ENCODE measurements around the gene PLCG2. TPM values are rescaled to one million over a fixed set of nuclear protein-coding genes. Genes with fewer than 3 reads are reported as not detected.
"Not testable (repeated sequence)": the region's sequence is repeated elsewhere in the genome, so short reads cannot be mapped to it uniquely, and the experiment has no call there.

Gene PLCG2
- total RNA-seq, 1 experiment from 2014 or later: 3.9 TPM

DNA sequence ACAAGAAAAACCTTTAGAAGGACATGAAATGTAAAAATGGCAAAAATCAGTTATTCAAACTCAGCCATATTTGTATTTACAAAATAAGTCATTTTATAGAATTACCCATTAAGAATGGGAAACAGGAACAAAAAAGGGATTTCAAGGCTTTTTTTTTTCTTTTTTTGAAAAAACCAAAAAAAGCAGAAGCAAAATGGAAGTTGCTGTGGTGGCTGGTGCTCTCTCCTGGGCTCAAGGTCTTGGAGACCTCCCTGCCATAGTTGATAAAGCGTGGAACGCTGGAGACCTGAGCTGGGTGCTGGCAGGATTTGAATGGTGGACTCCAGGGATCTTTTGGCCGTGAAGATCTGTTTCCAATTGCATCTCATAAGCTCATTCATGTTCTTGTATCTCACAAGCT, 3.1 kb downstream of the PLCG2 start:
- in situ Hi-C loops (cut with HindIII; ENCODE audit: low pct_unique_long_range_greater_than_20kb, low sequenced_read_pairs): no loop called here
- DNase-seq (ENCODE audit: low read depth): no peak

DNA sequence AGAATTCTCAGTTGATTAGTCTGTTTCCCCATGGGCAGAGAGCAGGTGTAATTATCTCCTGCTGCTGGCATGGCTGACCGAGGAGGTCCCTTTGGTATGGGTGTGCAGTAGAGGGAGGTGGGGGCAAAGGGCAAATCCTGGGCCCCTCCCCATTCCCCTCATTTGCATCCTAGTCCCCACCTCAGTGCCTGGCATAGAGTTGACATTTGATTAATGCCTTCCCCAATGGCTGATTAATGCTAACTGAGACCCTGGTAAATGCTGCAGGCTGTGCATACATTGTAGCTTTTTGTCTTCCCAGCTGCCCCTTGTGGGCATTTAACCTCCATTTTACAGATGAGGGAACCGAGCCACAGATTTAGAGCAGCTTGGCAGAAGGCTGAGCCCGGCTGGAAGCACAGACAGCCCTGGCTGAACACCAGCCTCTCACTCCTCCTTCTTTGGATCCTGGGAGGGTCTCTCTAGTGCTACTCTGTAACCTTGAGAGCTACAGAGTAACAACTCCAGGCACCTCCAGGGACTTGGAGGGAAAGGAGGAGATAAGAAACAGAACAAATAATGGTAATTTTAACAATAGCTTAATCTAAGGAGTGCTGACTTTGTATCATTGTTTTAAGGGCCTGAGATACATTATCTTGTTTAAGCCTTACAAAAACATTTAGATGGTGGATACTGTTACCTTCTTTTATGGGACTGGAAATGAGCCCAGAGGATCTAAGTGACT, 5.1 kb downstream of the PLCG2 start:
- in situ Hi-C loops (cut with HindIII; ENCODE audit: low pct_unique_long_range_greater_than_20kb, low sequenced_read_pairs): no loop called here
- no peak for DNase-seq (ENCODE audit: low read depth)

DNA sequence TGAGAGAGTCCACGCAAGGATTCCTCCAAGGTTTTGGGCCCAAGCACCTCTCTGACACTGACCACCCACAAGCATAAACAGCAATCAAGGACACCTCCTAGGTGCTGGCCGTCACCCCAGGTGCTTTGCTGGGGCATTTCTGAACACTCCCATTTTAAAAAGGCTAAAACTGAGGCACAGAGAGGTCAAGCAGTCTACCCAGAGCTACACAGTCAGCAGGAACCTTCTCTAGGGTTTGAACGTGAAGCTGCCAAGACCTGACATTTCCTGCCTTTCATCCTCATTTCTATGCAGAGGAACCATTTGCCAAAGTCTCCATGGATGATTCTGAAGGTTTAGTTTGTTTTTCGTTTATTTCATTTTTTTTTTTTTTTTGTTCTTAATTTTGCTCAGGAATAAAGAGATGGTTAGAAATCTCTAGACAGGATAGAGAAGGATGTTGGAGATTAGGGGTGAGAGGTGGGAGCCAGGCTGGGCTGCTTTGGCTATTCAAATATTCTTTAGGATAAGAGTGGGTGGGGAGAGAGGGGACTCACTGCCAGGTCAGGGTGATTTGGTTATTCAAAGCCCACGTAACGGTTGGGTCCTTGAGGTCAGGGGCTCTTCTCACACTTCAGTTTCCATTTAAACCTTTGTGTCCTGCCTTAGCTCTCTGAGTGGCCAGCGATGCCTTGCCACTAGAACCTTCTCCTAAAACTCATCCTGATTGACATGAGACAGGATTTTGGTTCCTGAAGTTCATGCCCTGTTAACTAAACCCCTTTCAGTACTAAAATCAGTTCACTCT, 6.2 kb downstream of the PLCG2 start:
- DNase-seq (ENCODE audit: low read depth): no peak
- in situ Hi-C loops (cut with HindIII; ENCODE audit: low pct_unique_long_range_greater_than_20kb, low sequenced_read_pairs): no loop called here

DNA sequence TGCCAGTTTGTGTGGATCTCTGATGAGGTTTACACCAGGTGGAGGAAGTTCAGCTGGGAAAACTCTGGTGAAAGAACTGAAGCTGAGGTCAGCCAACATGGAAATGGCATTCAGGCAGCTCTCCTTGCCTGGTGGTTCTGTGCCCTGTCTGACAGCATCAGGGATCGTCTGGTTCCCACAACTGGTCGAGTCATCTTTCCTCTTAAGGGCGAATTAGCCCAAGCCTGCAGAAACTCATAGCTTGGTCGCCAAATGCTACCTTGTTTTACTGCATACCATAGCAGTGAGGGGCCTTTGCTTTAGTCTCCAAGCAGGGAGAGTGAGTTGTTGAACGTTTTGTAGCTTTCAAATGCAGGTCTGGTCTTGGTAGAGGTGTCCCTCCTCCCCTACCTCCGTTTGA, 7.2 kb downstream of the PLCG2 start:
- in situ Hi-C loops (cut with HindIII; ENCODE audit: low pct_unique_long_range_greater_than_20kb, low sequenced_read_pairs): no loop called here
- peak; percentile 32 for DNase-seq (ENCODE audit: low read depth)

DNA sequence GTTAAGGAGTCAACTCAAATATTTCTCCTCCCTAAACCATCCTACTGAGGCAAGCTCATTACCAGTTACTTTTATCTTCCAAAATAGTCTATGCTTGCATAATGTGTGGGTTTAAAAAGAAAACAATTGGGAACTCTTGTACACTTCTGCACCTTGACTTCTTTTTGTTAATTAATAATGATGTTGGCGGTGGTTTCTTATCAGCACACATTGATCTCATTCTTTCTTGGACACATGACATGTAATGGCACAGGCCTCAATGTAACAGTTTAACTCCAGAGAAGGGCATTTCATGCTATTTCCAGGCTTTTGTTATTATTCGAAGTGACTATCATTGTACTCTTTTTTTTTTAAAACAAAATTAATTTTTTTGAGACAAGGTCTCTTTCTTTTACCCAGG, 7.8 kb downstream of the PLCG2 start:
- in situ Hi-C loops (cut with HindIII; ENCODE audit: low pct_unique_long_range_greater_than_20kb, low sequenced_read_pairs): no loop called here
- DNase-seq (ENCODE audit: low read depth): peak; percentile 47

DNA sequence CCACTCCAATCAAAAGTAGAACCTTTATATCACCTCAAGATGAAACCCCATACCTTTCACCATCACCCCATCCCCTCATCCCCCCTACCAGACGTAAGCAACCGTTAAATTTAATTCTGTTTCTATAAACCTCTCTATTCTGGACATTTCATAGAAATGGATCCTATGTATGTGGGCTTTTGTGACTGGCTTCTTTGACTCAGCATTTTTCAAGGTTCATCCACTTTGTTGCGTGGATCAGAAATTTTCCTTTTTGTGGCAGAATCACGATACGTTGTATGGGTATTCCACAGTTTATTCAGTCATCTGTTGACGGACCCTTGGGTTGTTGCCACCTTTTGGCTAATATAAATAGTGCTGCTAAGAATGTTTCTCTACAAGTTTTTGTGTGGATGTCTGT, 8.6 kb downstream of the PLCG2 start:
- DNase-seq (ENCODE audit: low read depth): no peak
- in situ Hi-C loops (cut with HindIII; ENCODE audit: low pct_unique_long_range_greater_than_20kb, low sequenced_read_pairs): no loop called here

DNA sequence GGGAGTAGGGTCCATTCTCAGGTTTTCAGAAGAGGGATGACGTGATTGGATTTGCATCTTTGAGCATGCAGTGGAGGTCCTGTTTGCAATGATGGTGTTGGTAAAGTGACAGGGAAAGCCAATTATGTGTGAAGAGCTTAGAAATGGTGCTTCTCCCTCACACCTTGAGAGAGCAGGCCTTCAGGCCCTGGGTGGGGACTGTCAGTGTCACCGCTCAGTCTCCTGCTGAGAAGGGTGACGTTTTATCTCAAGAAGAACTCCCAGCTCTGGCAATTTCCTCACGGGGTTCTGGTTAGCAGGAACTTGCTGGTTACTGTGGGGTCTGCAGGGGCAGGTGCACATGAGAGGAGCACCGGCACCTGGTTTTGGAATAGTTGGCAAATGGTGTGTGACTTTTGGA, 11.2 kb downstream of the PLCG2 start:
- in situ Hi-C loops (cut with HindIII; ENCODE audit: low pct_unique_long_range_greater_than_20kb, low sequenced_read_pairs): no loop called here
- DNase-seq (ENCODE audit: low read depth): no peak

DNA sequence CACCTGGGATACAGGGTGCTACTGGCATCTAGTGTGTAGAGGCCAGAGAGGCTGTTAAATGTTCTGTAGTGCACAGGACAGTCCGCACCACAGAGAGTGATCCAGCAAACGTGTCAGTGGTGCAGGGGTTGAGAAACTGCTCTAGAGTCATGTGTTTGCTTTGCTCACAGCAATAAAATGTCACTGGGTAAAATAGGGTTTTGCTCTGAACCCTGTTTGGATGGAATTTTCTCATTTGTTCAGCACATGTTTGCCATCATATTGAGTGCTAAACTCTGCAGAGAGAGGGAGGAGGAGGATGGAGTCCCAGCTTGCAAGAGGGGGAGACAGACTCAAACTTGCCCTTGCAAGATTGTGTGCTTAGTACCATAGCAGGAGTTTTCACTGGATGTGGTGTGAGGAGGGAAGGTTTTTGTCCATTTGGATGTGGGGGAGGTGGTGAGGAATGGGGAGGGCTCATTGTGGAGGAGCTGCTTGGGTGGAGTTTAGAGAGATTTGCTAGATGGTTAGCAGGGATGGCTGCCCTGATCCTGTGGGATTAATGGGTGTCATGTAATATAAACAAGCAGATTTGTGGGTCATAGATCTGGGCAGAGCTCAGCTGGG, 11.8 kb downstream of the PLCG2 start:
- in situ Hi-C loops (cut with HindIII; ENCODE audit: low pct_unique_long_range_greater_than_20kb, low sequenced_read_pairs): no loop called here

DNA sequence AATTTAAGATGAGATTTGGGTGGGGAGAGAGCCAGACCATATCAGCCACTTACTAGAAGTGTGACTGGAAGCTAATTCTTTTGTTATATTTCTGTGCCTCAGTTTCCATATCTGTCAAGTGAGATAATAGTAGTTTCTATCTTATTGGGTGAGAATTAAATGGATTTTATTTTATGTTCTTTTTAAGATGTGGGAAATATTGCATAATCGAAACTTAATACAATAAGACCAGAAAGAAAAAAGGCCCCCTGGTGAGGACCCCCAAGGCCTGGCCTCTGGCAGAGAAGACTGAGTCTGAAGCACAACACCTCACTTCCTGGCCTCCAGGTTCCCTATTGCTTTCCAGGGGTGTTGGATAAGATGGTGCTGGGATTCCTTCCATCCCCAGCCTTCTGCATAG, 13.7 kb downstream of the PLCG2 start:
- no peak for DNase-seq (ENCODE audit: low read depth)
- in situ Hi-C loops (cut with HindIII; ENCODE audit: low pct_unique_long_range_greater_than_20kb, low sequenced_read_pairs): no loop called here

More for the DNA sequence above, 11.8 kb downstream of the PLCG2 start:
- no peak for DNase-seq (ENCODE audit: low read depth)

DNA sequence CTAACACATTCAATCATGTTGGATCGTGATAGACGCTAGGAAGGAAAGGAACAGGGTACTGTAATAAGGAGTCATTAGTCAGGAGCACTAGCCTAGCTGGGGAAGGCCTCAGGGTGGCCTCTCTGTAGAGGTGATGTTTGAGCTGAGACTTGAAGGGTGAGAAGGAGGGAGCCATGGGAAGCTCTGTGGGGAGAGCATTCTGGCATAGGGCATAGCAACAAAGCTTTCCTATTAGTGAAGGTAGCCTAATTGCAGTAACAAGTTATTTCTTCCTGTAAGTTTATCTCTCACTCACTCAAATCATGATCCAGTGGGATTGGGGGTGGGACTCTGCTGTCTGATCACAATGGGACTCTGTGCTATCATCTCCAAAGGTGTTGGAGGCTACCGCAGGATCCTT, 16.1 kb downstream of the PLCG2 start:
- no peak for DNase-seq (ENCODE audit: low read depth)

DNA sequence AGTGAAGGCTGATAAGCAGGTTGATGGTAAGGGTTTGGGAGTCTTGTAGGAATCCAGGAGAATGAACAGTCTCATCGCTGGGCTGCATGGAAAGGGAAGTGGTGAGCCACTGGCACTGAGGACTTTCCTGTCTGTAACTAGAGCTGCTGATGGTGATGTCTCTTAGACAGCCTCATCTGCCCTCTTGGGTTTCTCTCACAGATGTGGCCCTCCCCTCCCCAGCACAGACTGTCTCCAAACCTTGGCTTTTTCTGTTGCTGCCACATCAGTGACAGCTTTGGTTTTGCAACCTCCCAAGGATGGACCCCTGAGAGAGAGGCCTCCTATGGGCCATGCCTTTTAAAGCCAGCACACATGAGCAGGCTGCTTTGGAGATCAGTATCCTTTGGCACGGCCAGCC, 16.9 kb downstream of the PLCG2 start:
- in situ Hi-C loops (cut with HindIII; ENCODE audit: low pct_unique_long_range_greater_than_20kb, low sequenced_read_pairs): no loop called here
- no peak for DNase-seq (ENCODE audit: low read depth)

More for the DNA sequence above, 16.1 kb downstream of the PLCG2 start:
- in situ Hi-C loops (cut with HindIII; ENCODE audit: low pct_unique_long_range_greater_than_20kb, low sequenced_read_pairs): no loop called here

DNA sequence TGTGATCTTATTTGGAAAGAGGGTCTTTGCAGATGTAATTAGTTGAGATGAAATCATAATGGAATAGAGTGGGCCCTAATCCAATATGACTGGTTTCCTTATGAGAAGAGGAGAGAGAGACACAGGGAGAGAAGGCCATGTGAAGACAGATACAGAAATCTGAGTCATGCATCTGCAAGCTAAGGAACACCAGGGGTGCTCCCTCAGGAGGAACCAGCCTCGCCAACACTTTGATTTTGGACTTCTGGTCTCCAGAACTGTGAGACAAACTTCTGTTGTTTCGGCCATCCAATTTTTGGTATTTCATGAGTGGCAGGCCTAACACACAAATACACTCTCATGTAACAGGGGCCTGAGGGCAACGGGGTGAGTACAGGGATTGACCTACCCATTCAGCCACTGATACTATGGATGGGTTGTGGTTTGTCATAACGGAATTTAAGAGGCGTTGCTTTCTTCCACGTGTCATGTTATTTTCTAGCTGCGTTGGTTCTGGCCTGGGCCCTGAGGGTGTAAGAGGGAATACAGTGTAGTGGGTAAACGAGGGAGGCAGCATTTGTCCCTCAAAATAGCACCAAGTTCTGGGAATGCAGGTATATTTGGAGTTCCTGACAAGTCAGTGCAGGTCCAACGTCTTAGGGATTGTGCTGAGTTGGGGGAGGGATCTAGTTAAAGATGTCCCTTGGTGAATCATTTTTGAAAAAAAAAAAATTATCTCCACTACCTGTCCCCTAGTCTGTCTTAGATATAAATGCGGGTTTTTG, 17.7 kb downstream of the PLCG2 start:
- in situ Hi-C loops (cut with HindIII; ENCODE audit: low pct_unique_long_range_greater_than_20kb, low sequenced_read_pairs): no loop called here
- no peak for DNase-seq (ENCODE audit: low read depth)

DNA sequence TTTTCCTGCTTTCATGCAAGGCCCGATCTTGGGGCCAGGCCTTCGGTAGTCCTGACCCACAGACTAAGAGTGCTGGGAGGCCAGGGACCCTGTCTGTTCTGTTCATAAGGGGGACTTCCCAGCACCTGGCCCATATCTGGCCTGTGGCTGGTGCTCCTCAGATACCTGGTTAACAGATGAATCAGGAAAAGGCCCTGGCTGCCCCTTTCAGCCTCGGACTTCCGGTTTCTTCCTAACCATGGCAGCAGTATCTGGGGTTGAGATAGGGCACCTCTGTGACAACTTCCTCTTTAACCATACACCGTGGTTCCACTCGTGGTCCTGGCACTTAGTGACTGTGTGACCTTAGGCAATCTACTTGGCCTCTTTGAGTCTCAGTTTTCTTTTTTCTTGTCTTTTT, 18.4 kb downstream of the PLCG2 start:
- no peak for DNase-seq (ENCODE audit: low read depth)
- in situ Hi-C loops (cut with HindIII; ENCODE audit: low pct_unique_long_range_greater_than_20kb, low sequenced_read_pairs): no loop called here

DNA sequence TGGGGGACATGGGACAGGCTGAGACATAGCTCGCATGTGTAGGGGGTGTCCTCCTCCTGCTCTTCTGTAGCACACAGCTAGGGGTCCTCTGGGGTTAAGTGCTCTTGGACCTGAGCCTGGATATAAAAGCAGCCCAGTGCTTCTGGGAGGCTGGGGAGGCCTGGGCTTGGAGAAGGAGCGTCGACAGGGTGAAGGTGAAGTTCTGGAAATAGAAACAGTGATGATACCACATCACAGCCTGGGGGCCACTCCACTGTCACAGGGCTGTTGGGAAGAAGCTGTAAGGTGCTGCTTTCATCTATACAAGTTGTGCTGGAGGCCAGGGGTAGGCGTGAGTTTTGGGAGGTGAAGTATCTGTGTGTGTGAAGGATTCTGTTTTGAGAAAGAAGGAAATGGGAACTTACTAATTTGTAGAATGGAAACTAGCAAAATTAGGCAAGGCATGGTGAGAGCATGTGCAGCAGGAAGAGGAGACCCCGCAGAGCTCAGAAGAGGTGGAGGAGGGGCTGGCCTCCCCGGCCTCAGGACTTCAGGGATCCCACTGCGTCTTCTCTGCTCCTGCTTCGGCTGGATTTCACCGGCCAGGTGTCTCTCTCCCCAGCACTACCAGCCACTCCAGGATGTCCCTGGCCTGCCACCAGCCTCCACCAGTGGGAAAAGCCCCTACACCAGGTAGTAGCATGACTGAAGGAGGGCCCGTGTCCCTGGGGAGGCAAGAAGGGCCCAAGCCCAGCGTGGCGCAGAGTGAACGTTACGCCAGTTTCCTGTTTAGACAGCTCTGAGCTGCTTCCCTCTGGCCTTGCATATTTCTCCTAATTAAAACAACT, 19.4 kb downstream of the PLCG2 start:
- no peak for DNase-seq (ENCODE audit: low read depth)
- in situ Hi-C loops (cut with HindIII; ENCODE audit: low pct_unique_long_range_greater_than_20kb, low sequenced_read_pairs): no loop called here

DNA sequence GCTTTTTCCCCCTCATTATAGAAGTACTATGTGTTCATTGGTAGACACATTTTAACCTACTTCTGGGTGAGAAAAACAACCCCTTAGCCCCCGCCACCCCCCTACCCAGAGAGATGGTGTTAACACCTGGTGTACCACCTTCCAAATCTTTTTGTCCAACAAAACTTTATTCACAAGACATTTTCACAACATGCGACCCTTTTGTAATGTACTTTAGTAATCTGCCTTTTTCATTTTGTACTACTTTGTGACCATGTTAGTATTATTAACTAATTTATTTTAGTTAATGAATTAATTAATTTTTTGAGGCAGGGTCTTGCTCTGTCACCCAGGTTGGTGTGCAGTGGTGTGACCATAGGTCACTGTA, 20.0 kb downstream of the PLCG2 start:
- in situ Hi-C loops (cut with HindIII; ENCODE audit: low pct_unique_long_range_greater_than_20kb, low sequenced_read_pairs): no loop called here
- no peak for DNase-seq (ENCODE audit: low read depth)

DNA sequence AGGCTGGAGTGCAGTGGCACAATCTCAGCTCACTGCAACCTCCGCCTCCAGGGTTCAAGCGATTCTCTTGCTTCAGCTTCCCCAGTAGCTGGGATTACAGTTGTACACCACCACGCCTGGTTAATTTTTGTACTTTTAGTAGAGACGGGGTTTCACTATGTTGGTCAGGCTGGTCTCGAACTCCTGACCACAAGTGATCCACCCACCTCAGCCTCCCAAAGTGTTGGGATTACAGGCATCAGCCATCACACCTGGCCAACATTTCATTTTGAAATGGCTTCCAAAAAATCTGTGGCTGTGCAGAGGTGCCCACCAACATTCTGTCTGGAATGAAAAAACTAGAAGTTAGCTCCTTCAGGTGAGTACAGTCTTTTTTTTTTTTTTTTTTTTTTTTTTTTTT, 22.6 kb downstream of the PLCG2 start:
- not testable (repeated sequence) for DNase-seq (ENCODE audit: low read depth)

DNA sequence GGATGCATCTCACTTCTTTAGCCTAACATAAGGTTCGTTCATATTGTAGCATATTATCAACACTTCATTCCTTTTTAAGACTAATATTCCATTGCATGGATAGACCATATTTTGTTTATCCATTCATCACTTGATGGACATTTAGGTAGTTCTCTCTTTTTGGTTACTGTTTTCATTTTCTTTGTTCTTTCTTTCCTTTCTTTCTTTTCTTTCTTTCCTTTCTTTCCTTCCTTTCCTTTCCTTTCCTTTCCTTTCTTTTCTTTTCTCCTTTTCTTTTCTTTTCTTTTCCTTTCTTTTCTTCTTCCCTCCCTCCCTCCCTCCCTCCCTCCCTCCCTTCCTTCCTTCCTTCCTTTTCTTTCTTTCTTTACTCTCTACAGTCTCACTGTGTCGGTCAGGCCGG, 24.2 kb downstream of the PLCG2 start:
- no peak for DNase-seq (ENCODE audit: low read depth)
- in situ Hi-C loops (cut with HindIII; ENCODE audit: low pct_unique_long_range_greater_than_20kb, low sequenced_read_pairs): no loop called here

More for the DNA sequence above, 22.6 kb downstream of the PLCG2 start:
- in situ Hi-C loops (cut with HindIII; ENCODE audit: low pct_unique_long_range_greater_than_20kb, low sequenced_read_pairs): not testable (repeated sequence)

DNA sequence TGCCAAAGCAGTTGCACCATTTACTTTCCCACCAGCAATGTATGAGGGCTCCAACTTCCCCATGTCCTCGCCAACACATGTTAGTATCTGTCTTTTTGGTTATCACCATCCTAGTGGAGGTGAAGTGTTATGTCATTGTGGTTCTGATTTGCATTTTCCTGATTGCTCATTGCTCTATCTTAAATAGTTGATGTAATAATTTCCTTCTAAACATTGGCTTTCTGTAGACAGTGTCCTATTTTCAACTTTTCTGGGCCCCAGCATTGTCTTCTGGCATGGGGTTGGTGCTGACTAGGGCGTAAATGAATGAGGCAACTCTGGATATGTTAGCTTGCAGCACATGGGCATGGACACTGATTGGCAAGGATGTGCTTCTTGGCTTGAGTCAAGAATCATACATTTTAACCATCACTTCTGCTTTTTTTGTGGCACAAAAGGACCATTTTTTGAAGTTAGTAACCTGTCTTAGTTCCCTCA, 25.1 kb downstream of the PLCG2 start:
- no peak for DNase-seq (ENCODE audit: low read depth)
- in situ Hi-C loops (cut with HindIII; ENCODE audit: low pct_unique_long_range_greater_than_20kb, low sequenced_read_pairs): no loop called here

All from Caki2 (cell line).